Fibroblast of villous mesenchyme (primary cell): Measurements from ENCODE around the gene SMARCA2. TPM values are rescaled to one million over a fixed set of nuclear protein-coding genes. Genes with fewer than 3 reads are reported as not detected.

Experiments used
- DNase-seq: peaks from one replicate; pipeline ENCODE4 v3.0.0-alpha.2; 2010; ENCODE audit warnings: low read depth
- H3K4me3 ChIP-seq: 2 replicates; pipeline ENCODE4 v1.5.1; 2011; ENCODE audit warnings: low read depth, mild to moderate bottlenecking, low read length
- CTCF ChIP-seq: IDR thresholded peaks from 2 replicates; pipeline ENCODE4 v1.5.1; 2012; ENCODE audit warnings: low read depth, mild to moderate bottlenecking, low read length; ENCODE audit not compliant: insufficient read depth
- total RNA-seq: library from RNA; depleted of rRNA; stranded (reverse); fragments of >200 nt; gene quantifications from 2 replicates; pipeline ENCODE4 v1.2.3, GENCODE V29; 2012

Gene SMARCA2
- total RNA-seq, 1 donor: 51.4 TPM

GRCh38 chr9:1978941-1979340 lies 36.2 kb upstream of the SMARCA2 start:
- no peak overlapping the region for H3K4me3 ChIP-seq
- no peak for TF ChIP-seq CTCF
- DNase-seq: peak; percentile 41

- no peak overlapping the region for H3K4me3 ChIP-seq
- no peak for TF ChIP-seq CTCF
- peak; percentile 81 for DNase-seq
These were observed 35.3 kb upstream of the SMARCA2 start for GRCh38 chr9:1979741-1980367.

- H3K4me3 ChIP-seq: no peak overlapping the region
- TF ChIP-seq CTCF: no peak
These were observed 34.8 kb upstream of the SMARCA2 start for GRCh38 chr9:1980387-1980786.

GRCh38 chr9:1982074-1982473 lies 33.1 kb upstream of the SMARCA2 start:
- TF ChIP-seq CTCF: no peak
- DNase-seq: no peak
- H3K4me3 ChIP-seq: no peak overlapping the region

More at GRCh38 chr9:1980387-1980786, 34.8 kb upstream of the SMARCA2 start:
- no peak for DNase-seq

GRCh38 chr9:1986341-1986740 lies 28.8 kb upstream of the SMARCA2 start:
- H3K4me3 ChIP-seq: no peak overlapping the region
- TF ChIP-seq CTCF: no peak
- no peak for DNase-seq

GRCh38 chr9:1989500-1989899 lies 25.6 kb upstream of the SMARCA2 start:
- no peak overlapping the region for H3K4me3 ChIP-seq
- no peak for TF ChIP-seq CTCF
- DNase-seq: no peak

GRCh38 chr9:1994180-1994579 lies 21.0 kb upstream of the SMARCA2 start:
- TF ChIP-seq CTCF: no peak
- peak; percentile 9 for DNase-seq
- no peak overlapping the region for H3K4me3 ChIP-seq
